Measurements from ENCODE around the gene GET3.
A peak's percentile ranks its signal among the peaks of the same experiment; 100 is the strongest.
"Not testable (repeated sequence)": the region's sequence is repeated elsewhere in the genome, so short reads cannot be mapped to it uniquely, and the experiment has no call there.

Gene GET3

DNA sequence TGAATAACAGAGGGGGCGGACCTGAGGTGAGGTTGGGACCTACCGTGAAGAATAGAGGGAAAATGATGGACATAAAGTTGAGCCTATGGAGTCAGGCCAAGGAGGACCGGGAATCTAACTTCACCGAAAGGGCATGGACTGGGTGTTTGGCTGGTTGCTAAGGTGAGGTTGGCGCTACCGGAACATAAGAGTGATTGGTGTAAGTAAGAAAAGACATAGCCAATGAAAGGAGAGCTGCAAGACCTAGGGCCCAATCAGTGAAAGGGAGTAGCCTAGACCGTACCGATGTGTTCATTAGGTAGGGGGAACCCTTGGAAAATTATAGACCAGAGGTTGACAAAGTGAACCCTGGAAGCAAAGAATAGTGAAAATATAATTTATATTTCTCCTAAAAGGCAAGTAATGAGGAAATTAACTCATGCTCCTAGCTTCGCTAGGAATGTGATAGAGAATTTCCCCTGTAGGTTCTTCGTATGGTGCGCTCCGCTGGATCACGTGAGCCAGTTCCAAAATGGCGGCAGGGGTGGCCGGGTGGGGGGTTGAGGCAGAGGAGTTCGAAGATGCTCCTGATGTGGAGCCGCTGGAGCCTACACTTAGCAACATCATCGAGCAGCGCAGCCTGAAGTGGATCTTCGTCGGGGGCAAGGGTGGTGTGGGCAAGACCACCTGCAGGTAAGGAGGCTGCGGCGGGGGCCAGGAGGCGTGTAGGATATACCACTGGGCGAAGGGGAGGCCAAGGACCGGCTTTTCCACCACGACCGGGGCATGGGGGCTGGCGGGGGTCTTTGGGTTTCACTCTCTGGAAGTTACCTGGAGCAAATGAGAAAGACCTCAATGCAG, at the start of gene GET3:
Gene GET3, plus strand, starts transcription at position 503 of the 840 bp plus-strand sequence. Its CDS starts 9 bp downstream, at position 512.
- DNase-seq, result peak; percentile 89 to 90

GRCh38 chr19:12689012-12689411, 48.3 kb upstream of the GET3 start:
- DNase-seq, result no peak

DNA sequence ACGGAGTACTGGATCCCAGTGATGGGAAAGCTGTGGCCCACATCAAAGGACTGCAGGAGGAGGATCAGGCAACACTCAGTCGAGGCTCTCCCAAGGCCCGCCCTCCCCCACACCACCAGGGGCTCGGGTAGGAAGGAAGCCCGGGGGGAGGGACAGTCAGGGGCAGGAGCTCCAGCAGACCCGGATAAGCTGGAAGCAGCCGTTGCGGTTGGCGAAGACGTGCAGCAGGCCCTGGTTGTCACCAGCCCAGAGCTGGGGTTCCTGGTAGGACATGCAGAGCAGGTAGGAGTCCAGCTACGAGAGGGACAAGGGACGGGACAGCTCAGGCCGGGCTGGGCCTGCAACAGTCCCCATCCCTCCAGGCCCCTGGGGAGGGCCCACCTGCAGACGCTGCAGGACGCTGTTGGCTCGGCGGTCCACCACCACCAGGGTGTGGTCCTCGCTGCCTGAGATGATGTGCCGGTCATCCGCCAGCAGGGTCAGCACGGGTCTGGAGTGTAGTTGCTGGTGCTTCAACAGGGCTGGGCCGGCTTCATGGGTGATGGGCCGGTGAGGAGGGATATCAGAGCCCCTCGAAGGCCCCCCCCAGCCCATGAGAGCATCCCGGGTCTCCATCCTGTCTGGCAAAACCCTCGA, 47.6 kb upstream of the GET3 start:
- DNase-seq, result no peak

DNA sequence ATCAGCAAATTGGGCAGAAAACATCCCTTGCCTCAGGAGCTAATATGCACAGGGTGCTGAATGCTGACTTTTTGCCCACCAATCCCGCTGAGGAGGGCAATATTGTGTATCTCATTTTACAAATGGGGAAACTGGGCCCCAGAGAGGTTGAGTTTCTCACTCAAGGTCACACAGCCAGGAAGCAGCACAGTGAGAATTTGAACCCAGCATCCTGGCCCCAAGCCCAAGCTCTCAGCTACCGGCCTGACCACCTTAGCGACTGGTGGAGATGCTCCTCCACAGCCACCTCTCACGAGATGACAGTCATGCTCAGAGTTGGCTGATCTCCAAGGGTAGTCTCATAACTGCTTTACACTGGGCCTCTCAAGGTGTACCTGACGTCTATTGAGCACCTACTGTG, 44.3 kb upstream of the GET3 start:
- no peak for DNase-seq

DNA sequence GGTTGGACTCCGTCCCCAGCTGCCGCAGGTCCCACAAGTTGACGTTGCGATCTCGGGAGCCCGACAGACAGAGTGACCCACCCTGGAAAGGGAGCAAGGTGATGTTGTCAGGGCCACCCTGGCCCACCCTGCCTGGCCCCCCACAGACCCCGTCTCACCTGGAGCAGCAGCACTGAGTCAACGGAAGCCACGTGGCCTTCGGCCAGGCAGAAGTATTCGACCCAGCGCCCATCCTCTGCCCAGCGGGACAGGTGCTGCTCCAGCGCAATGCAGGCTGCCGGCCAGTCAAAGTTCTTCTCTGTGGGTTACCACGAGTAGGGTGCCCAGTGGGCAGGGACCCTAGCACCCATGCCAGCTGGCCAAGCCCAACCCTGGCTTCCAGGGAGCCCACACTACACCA, 42.7 kb upstream of the GET3 start:
- DNase-seq, result no peak

DNA sequence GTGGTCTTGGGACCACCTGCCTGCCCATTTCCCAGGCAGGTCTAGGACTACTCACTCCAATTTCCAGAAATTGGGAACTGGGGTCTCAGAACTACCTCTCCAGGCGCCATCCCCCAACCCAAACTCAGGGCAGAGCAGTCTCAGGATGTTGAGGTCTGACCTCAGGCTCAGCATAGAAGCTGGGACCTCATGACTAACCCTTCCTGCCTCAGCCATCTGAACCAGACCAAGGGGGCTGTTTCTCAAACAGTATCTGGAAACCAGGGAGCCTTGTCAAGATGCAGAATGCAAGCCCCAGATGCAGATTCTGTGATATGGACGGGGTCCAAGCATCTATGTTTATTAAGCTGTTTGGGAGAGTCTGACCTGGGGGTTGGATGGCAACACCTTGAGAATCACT, 42.2 kb upstream of the GET3 start:
- DNase-seq, result no peak

DNA sequence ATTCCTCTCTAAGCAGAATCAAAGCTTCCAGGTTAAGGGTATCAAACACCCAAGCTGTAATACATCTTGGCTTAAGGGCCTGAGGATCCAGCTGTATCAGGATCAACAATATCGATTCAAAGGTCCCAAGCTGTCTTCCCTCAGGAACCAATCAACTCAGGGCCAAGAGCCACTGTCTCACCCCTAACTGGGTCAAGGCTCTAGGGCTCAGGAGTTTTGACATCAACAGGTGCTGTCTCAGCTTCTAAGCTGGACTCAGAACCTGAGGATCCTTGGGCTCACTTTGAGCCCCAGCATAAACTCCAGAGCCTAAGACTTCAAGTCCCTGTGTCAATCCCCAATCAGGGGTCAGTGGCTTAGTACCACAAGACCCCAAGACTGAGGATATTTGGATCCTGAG, 41.8 kb upstream of the GET3 start:
- DNase-seq, result no peak

GRCh38 chr19:12695997-12696365, 41.3 kb upstream of the GET3 start:
- no peak for DNase-seq

DNA sequence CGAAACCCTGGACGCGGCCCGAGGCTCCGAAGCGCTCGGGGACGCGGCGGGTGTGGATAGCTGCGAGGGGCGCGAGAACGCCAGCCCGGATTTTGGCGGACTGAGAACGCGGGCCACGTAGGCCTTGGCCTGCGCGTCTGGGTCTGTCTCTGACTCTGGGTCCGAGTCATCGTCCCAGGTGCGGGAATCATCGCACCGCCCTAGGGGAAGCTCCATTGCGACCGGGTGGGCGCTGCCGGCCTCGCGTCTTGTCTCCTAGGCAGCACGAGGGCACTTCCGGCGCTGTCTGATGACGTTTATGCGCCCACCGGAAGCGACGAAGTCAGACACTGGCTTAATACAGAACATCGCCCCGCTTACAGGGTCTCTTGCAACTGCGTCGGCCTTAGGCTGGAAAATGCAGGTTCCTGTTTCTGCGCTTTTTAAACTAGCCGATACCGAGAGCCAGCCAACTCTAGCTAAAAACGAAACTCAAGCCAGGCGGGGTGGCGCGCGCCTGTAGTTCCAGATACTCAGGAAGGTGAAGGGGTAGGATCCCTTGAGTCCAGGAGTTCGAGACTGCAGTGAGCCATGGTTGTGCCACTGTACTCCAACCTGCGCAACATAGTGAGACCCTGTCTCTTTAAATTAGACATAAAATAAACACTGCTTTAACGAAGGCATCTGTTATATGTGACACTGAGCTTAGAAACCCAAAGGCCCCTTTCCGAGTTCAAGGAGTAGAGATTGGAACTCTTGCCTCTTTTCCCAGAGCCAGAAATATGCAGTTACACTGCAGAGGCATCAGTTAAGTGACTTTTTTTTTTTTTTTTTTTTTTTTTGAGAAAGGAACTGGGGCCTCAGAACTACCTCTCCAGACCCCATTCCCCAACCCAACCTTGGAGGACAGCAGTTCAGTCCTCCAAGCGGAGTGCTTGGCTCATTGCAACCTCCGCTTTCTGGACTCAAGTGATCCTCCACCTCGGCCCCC, 40.6 kb upstream of the GET3 start, which contains the start of gene FBXW9:
Gene FBXW9, minus strand, starts transcription at position 266 of the 970 bp plus-strand sequence. Its CDS starts 50 bp downstream, at position 216.
- DNase-seq, result peak; percentile 75 to 88

GRCh38 chr19:12697425-12697824, 39.9 kb upstream of the GET3 start:
- DNase-seq, result not testable (repeated sequence)

GRCh38 chr19:12698138-12698537, 39.2 kb upstream of the GET3 start:
- no peak for DNase-seq

GRCh38 chr19:12701596-12702282, 35.6 kb upstream of the GET3 start:
- no peak for DNase-seq

GRCh38 chr19:12703046-12703445, 34.3 kb upstream of the GET3 start:
- no peak for DNase-seq

GRCh38 chr19:12705169-12705568, 32.1 kb upstream of the GET3 start:
- DNase-seq, result no peak

DNA sequence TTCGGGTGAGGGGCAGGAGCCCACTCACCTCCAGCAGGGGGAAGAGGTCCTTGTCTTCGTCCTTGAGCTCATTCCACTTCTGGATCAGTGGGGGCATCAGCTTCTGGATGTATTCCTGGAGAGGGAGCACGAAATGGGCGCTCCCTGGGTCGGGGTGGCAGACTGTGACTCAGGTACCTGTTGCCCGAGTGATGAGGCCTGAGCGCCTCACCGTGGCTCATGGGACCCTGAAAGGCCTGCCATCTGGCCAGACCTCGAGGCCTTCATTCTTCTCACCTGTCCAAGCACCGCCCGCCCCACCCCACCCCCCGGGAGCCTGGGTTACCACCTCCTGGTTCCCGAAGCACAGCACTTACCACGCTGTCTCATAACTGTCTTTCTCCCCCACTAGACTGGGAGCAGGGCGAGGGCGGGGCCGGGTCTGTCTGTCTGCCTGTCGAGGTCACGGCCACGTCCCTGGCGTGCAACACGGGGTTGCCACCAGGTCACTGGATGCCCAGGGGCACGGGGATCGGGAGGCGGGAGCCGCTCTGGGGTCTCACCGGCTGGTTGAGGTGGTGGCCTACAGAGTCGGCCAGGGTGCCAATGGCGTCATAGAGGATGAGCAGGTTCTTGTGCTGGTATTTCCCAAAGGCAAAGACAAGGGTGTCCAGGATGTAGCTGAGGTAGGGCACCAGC, 31.5 kb upstream of the GET3 start:
- no peak for DNase-seq

DNA sequence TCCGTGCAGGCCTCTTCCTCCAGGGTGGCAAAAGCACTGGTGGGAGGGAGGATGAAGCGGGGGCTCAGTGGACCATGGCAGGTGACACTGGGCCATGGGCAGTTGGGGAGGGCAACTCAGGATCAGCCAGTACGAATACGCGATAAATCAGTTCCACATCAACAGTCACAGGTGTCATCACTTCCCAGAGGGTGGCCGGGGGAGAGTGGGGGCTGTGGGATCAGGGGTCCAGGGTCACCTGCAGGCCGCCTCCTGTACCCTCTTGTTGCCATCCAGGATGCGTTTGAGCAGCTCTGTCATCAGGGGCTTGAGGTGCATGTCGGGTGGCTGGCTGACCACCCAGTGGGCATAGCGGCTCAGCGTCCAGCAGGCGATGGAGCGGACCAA, 31.0 kb upstream of the GET3 start:
- DNase-seq, result no peak

GRCh38 chr19:12708641-12709040, 28.7 kb upstream of the GET3 start:
- no peak for DNase-seq

DNA sequence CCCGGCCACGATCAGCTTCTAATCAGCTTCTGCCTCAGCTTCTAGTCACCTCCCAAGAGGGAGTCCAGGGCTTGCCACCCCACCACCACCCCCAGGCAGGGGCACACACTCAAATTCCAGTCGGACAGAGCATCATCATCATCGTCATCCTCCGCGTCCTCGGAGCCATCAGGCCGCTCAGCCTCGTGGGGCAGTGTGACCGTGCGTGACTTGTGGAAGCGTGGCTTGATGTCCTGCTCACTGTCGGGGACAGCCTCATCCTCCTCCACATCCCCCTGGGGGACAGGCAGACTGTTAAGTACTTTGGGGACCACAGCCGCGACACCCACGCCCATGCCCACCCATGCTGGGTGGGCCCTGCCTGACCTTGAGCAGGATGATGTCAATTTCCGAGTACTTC, 26.1 kb upstream of the GET3 start:
- no peak for DNase-seq

- DNase-seq, result not testable (repeated sequence)
Measured at GRCh38 chr19:12712077-12712476, 25.2 kb upstream of the GET3 start.

DNA sequence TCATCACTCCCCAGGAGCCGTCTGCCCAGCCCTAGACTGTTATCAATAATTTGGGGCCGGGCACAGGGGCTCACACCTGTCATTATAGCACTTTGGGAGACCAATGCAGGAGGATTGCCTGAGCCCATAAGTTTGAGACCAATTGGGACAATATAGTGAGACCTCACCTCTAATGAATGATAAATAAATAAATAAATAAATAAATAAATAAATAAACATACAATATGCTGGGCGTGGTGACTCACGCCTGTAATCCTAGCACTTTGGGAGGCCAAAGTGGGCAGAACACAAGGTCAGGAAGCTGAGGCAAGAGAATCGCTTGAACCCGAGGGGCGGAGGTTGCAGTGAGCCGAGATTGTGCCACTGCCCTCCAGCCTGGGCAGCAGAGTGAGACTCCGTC, 24.0 kb upstream of the GET3 start:
- DNase-seq, result not testable (repeated sequence)

DNA sequence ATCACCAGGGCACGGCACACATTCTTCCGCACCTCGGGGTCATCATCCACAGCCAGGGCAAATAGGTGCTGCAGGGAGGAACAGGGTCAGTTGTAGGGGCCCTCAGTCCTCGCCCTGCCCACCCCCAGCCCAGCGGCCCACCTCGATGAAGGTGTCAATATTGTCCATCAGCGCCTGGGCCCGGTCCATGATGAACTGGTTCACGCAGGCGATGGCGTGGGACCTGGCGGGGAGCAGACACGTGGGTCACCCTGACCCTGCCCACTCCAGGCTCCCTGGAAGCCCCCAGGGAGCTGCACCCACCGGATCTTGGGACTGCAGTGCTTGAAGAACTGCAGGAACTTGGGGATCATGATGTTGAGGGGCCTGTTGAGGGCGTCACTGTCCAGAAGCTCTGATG, 22.2 kb upstream of the GET3 start:
- no peak for DNase-seq

DNA sequence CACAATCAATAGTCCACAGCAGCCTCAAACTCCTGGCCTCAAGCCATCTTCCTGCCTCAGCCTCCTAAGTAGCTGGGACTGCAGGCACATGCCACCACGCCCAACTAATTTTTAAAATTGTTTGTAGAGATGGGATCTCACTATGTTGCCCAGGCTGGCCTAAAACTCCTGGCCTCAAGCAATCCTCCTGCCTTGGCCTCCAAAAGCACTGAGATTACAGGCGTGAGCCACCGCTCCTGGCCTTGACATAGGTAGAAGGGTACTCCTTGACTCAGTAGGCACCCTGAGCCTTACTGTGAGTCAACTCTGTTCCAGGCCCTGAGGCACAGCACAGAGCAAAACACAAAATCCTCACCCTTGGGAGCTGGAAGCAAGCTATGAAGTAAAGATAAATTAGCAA, 21.4 kb upstream of the GET3 start:
- no peak for DNase-seq
